Kidney (tissue), 14 donors: Measurements from ENCODE around the gene PEX10. TPM values are rescaled to one million over a fixed set of nuclear protein-coding genes. Genes with fewer than 3 reads are reported as not detected.

Experiments used
- DNase-seq, 5 donors: peaks; one replicate each; pipeline ENCODE4 v3.0.0-alpha.2; 2013 to 2020
- FAIRE-seq: peaks from 2 replicates; lab custom pipeline; 2012; peaks lifted over from hg19 to GRCh38; lab: Jason Lieb, UNC
- H3K27ac ChIP-seq, 2 donors: one replicate each; pipeline ENCODE4 v1.7.0; 2013; ENCODE audit warnings: low read depth in 2 of 2, low read length in 2 of 2, inconsistent platforms in 1 of 2
- H3K27me3 ChIP-seq: one replicate; pipeline ENCODE4 v1.7.1; 2013; ENCODE audit warnings: low read length, inconsistent platforms; ENCODE audit not compliant: control insufficient read depth, insufficient read depth
- H3K36me3 ChIP-seq, 3 donors: one replicate each; pipeline versions ENCODE4 v1.7.0 to v1.7.1; 2013; ENCODE audit warnings: low read length in 3 of 3, control low read depth in 1 of 3, inconsistent platforms in 1 of 3; ENCODE audit not compliant: insufficient read depth in 3 of 3, control insufficient read depth in 2 of 3
- H3K4me1 ChIP-seq, 3 donors: one replicate each; pipeline versions ENCODE4 v1.7.0 to v1.7.1; 2013; ENCODE audit warnings: low read length in 3 of 3, inconsistent platforms in 1 of 3, low read depth in 1 of 3; ENCODE audit not compliant: control insufficient read depth in 2 of 3, insufficient read depth in 2 of 3
- H3K4me3 ChIP-seq, 3 donors: one replicate each; pipeline versions ENCODE4 v1.7.0 to v1.8.1; 2013; ENCODE audit warnings: low read length in 3 of 3, control low read depth in 1 of 3, inconsistent platforms in 1 of 3
- H3K9ac ChIP-seq, 3 donors: one replicate each; pipeline versions ENCODE4 v1.7.0 to v1.7.1; 2013; ENCODE audit warnings: low read length in 3 of 3, control low read depth in 1 of 3, inconsistent platforms in 1 of 3
- H3K9me3 ChIP-seq, 3 donors: one replicate each; pipeline versions ENCODE4 v1.7.0 to v1.7.1; 2013; ENCODE audit warnings: low read length in 3 of 3, control low read depth in 1 of 3, inconsistent platforms in 1 of 3; ENCODE audit not compliant: control insufficient read depth in 2 of 3, insufficient read depth in 1 of 3
- intact Hi-C: fragments of 100-400 bp; cut with DNase I; formaldehyde crosslinking; loops from one replicate; pipeline ENCODE4 v1.11.1; 2022
- polyA plus RNA-seq: library from polyadenylated mRNA; stranded (reverse); fragments of 350-450 nt; fragmentation: Illumina TruSeq; extraction: RNeasy Lipid Tissue Mini Kit (QIAGEN cat#74804); gene quantifications from one replicate; pipeline ENCODE4 v1.2.3, GENCODE V29; 2014; ENCODE audit warnings: low read depth, low replicate concordance; ENCODE audit not compliant: insufficient read depth
- total RNA-seq: library from RNA; stranded (reverse); fragmentation: NEBNext Ultra II Directional; extraction: Animal tissue kit (Norgen Biotek cat#: 25700); gene quantifications from one replicate; pipeline ENCODE4 v1.2.1, GENCODE V29; 2021
- TF ChIP-seq, protein P1 (sequence below): IDR thresholded peaks from 3 replicates; pipeline ENCODE4 v1.5.1; 2012; ENCODE audit warnings: mild to moderate bottlenecking, moderate library complexity, borderline replicate concordance; ENCODE audit not compliant: insufficient read depth; ENCODE audit errors: extremely low read depth
- donor health status: control.
- donor health status: control.
- donor health status: control.
- donor health status: control.
- donor health status: control.
- donor health status: DM: yes; HTN: yes; CAD: no.
- donor health status: Normal renal cell carcinoma (clear cell type).

Gene PEX10
- total and polyA plus RNA-seq, 2 donors from 2014 or later = 25.6 to 26.8 TPM

DNA sequence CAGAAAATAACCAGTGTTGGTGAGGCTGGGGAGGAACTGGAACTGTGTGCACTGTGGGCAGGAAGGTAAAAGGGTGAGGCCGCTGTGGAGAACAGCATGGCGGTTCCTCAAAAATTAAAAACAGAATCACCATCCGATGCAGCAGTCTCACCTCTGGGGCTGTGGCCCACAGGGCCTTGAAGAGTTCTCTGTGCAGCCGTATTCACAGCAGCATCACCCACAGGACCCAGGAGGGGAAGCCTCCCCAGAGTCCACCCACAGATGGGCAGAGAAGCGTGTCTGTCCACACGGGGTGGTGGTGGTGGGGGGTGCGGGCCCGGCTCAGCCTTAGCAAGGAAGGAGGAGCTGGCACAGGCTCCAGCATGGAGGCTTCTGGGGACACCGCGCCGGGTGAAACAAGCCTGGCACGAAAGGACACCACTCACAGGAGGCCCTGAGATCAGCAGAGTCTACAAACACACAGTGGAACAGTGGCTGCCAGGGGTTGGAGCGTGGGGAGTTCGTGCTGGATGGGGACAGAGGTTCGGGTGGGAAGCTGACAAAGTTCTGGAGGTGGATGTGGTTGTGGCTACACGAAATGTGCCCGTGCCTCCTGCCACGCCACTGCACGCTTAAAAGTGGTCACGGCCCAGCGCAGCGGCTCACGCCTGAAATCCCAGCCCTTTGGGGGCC is 32.5 kb downstream of the PEX10 start:
- FAIRE-seq (no peak), DNase-seq (peak in 1 of 5 donors; percentile 61)
- no peaks in the 10 kb centered on the region for H3K36me3 ChIP-seq
- H3K9me3 ChIP-seq = no peaks in the 10 kb centered on the region
- no peak overlapping the region for H3K4me3 ChIP-seq
- no peak overlapping the region for H3K9ac ChIP-seq
- H3K27ac ChIP-seq = no peak overlapping the region
- peaks cover 0 to 3% (median 0%) of the 10 kb centered on the region in 3 donors for H3K4me1 ChIP-seq
- H3K27me3 ChIP-seq = no peaks in the 10 kb centered on the region
- intact Hi-C loops = loop anchor here (5.0 kb wide), 1 partner anchor 183 kb away; no protein-coding TSS in a partner anchor
- TF ChIP-seq, protein P1, sequence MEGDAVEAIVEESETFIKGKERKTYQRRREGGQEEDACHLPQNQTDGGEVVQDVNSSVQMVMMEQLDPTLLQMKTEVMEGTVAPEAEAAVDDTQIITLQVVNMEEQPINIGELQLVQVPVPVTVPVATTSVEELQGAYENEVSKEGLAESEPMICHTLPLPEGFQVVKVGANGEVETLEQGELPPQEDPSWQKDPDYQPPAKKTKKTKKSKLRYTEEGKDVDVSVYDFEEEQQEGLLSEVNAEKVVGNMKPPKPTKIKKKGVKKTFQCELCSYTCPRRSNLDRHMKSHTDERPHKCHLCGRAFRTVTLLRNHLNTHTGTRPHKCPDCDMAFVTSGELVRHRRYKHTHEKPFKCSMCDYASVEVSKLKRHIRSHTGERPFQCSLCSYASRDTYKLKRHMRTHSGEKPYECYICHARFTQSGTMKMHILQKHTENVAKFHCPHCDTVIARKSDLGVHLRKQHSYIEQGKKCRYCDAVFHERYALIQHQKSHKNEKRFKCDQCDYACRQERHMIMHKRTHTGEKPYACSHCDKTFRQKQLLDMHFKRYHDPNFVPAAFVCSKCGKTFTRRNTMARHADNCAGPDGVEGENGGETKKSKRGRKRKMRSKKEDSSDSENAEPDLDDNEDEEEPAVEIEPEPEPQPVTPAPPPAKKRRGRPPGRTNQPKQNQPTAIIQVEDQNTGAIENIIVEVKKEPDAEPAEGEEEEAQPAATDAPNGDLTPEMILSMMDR = no peak

DNA sequence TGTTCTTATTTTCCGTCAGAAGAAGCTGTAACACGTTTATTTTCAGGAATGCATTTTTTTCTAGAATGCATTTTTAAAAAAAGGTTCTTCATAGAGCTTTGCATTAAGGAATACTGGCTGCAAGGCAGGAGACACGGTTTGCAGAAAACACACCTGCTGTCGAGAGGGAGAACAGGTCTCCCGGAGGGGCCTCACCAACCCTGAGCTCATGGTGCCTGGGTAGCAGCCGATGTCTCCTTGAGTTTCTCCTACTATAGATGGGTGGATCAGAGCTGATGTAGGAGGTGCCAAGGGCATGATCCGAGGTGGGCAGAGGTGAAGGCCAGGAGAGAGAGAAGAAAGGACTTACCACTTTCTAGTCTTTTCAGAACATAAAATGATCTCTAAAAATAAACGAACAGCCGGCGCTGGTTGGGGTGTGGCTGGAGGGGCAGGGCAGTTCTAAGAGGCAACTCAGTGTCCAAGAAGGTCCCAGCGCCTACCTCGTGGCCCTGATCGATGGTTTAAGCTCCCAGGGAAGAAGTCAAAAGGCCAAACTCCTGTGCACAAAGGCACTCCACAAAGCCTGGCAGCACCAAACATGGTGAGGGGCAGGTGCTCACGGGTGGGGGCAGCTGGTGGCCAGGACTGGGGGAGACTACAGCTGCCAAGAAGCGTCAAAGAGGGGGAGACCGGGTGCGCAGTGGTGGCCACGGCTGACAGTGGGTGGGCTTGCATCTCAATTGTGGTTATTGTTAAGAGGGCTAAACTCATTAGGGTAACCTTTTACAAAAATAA is 33.2 kb downstream of the PEX10 start:
- Histone ChIP-seq H3K9ac (no peak overlapping the region), H3K4me3 (no peak overlapping the region), H3K27ac (no peak overlapping the region), H3K4me1 (peaks cover 0 to 3% (median 0%) of the 10 kb centered on the region in 3 donors), H3K9me3 (no peaks in the 10 kb centered on the region), H3K36me3 (no peaks in the 10 kb centered on the region), H3K27me3 (no peaks in the 10 kb centered on the region)
- TF ChIP-seq, protein P1 = no peak
- FAIRE-seq (no peak), DNase-seq (peak in 1 of 5 donors; percentile 37)
- intact Hi-C loops = no loop called here

DNA sequence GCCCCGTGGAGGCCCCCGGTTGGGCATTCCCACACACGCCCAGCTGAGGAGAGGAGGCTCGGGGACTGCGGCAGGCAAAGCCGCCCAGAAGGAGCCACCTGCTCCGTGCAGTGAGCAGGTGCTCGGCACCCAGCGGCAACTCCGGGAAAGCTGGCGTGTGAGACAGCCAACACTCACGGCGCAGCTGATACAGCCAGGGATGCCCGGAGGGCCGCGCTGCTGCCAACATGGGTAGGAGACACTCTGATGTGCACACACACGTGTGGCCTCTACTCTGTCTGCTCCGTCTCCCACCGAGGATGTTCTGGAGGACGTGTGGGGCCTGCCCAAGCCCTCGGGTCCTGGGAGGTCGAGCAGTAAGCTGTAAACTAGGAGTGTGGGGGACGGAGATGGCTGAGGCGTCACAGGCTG is 33.9 kb downstream of the PEX10 start:
- TF ChIP-seq, protein P1 = no peak
- Histone ChIP-seq H3K4me1 (peaks cover 0 to 3% (median 0%) of the 10 kb centered on the region in 3 donors), H3K4me3 (no peak overlapping the region), H3K36me3 (no peaks in the 10 kb centered on the region), H3K27ac (no peak overlapping the region), H3K9me3 (no peaks in the 10 kb centered on the region), H3K27me3 (no peaks in the 10 kb centered on the region), H3K9ac (no peak overlapping the region)
- intact Hi-C loops = no loop called here
- DNase-seq (peak in 1 of 5 donors; percentile 59), FAIRE-seq (no peak)
